HG03060 (cell line): ENCODE results near the gene HYPK.
"Not testable (repeated sequence)": the region's sequence is repeated elsewhere in the genome, so short reads cannot be mapped to it uniquely, and the experiment has no call there.

Experiments
- ATAC-seq: cut with Tn5 transposase; IDR thresholded peaks from one replicate; pipeline ENCODE4 v1.9.1; 2021; ENCODE audit warnings: low read depth, moderate number of reproducible peaks; ENCODE audit not compliant: unreplicated experiment

HYPK gene

GRCh38 chr15:43831519-43832052 is 31.2 kb downstream of the HYPK start:
- ATAC-seq, result not testable (repeated sequence)

- not testable (repeated sequence) for ATAC-seq
These were observed 32.1 kb downstream of the HYPK start for GRCh38 chr15:43832485-43832884.

- ATAC-seq, result no peak
These were observed 45.0 kb downstream of the HYPK start for GRCh38 chr15:43845421-43845820.

GRCh38 chr15:43851251-43851650 is 50.9 kb downstream of the HYPK start:
- ATAC-seq, result no peak

GRCh38 chr15:43852607-43853006 is 52.2 kb downstream of the HYPK start:
- ATAC-seq, result no peak
